CD8-positive, alpha-beta memory T cell (primary cell): Measurements from ENCODE around the gene GABRA6. TPM values are rescaled to one million over a fixed set of nuclear protein-coding genes. Genes with fewer than 3 reads are reported as not detected.
"Not testable (repeated sequence)": the region's sequence is repeated elsewhere in the genome, so short reads cannot be mapped to it uniquely, and the experiment has no call there.

Source experiments
- CTCF ChIA-PET: fragments of 350-600 bp; sonication (Branson Sonifier 250); formaldehyde crosslinking; loops from one replicate; lab custom pipeline; 2021; ENCODE audit warnings: antibody characterized with exemption; lab: Charles Lee
- POLR2A ChIA-PET: fragments of 350-600 bp; sonication (Branson Sonifier 250); formaldehyde crosslinking; loops from one replicate; lab custom pipeline; 2021; ENCODE audit warnings: antibody characterized with exemption; lab: Charles Lee
- DNase-seq, 5 donors: peaks; one replicate each; pipeline versions ENCODE4 v3.0.0 to v3.0.0-alpha.2; 2020 to 2022; ENCODE audit warnings: mixed read lengths in 1 of 5
- H3K27ac ChIP-seq: one replicate; pipeline ENCODE4 v1.7.0; 2013; ENCODE audit warnings: low read depth, mild to moderate bottlenecking, low read length, moderate library complexity
- H3K27me3 ChIP-seq: 2 replicates; pipeline ENCODE4 v1.7.0; 2013; ENCODE audit warnings: low read length, mild to moderate bottlenecking; ENCODE audit not compliant: insufficient read depth, poor library complexity, severe bottlenecking
- H3K36me3 ChIP-seq: 2 replicates; pipeline ENCODE4 v1.7.0; 2013; ENCODE audit warnings: mild to moderate bottlenecking, low read length, moderate library complexity; ENCODE audit not compliant: insufficient read depth
- H3K4me1 ChIP-seq: 2 replicates; pipeline ENCODE4 v1.7.0; 2013; ENCODE audit warnings: mild to moderate bottlenecking, low read length, moderate library complexity; ENCODE audit not compliant: insufficient read depth
- H3K4me3 ChIP-seq: 2 replicates; pipeline ENCODE4 v1.7.0; 2013; ENCODE audit warnings: mild to moderate bottlenecking, low read length
- H3K9me3 ChIP-seq: 2 replicates; pipeline ENCODE4 v1.7.0; 2013; ENCODE audit warnings: mild to moderate bottlenecking, low read length
- H3K27ac Mint-ChIP-seq, 8 donors: one replicate each; pipeline ENCODE4 v1.8.0; 2020 to 2021; ENCODE audit warnings: mixed read lengths in 8 of 8, mild to moderate bottlenecking in 6 of 8, inconsistent platforms in 3 of 8, moderate library complexity in 3 of 8
- H3K27me3 Mint-ChIP-seq, 2 donors: one replicate each; pipeline ENCODE4 v1.8.0; 2020 to 2021; ENCODE audit warnings: mixed read lengths in 2 of 2, mild to moderate bottlenecking in 1 of 2, moderate library complexity in 1 of 2
- H3K36me3 Mint-ChIP-seq, 3 donors: one replicate each; pipeline ENCODE4 v1.8.0; 2020 to 2021; ENCODE audit warnings: mixed read lengths in 3 of 3, inconsistent platforms in 1 of 3, mild to moderate bottlenecking in 1 of 3
- H3K4me1 Mint-ChIP-seq, 3 donors: one replicate each; pipeline ENCODE4 v1.8.0; 2020 to 2021; ENCODE audit warnings: mixed read lengths in 3 of 3, inconsistent platforms in 1 of 3, mild to moderate bottlenecking in 1 of 3
- H3K4me3 Mint-ChIP-seq, 7 donors: one replicate each; pipeline ENCODE4 v1.8.0; 2020 to 2021; ENCODE audit warnings: mixed read lengths in 7 of 7, mild to moderate bottlenecking in 6 of 7, moderate library complexity in 4 of 7, inconsistent platforms in 2 of 7
- H3K9me3 Mint-ChIP-seq, 5 donors: one replicate each; pipeline ENCODE4 v1.8.0; 2020 to 2022; ENCODE audit warnings: mixed read lengths in 5 of 5, mild to moderate bottlenecking in 3 of 5, moderate library complexity in 2 of 5, inconsistent platforms in 1 of 5
- polyA plus RNA-seq: library from polyadenylated mRNA; unstranded; fragments of 300-500 nt; fragmentation: Illumina TruSeq; gene quantifications from one replicate; pipeline ENCODE4 v1.2.3, GENCODE V29; 2021
- total RNA-seq, 2 experiments: library from RNA; stranded (reverse); gene quantifications; one replicate each; pipeline ENCODE4 v1.2.3, GENCODE V29; 2021

Gene GABRA6
- total RNA-seq: not detected
- not detected for polyA plus RNA-seq

DNA sequence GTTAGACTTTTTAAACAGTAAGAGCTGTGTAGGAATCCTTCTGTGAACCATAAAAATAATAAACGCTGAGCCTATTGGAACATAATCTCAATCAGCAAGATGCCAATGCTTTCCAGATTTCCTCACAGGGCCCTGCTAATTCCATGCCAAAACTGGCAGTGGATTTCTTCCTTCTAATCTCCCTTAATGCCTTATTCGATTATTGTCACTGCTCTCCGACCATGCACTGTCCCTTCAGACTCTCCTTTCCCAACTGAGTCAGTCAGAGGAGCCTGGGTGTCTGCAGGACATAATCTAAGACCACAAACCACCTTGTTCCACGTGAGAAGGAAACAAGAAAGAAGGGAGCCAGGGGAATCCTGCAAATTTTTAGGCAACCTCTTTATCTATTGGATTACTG lies at the start of gene GABRA6:
Gene GABRA6 (plus strand): TSS at position 261 of the 400 bp plus-strand sequence. CDS start 269 bp downstream, outside the sequence.
- no peak within 1 kb of the TSS for H3K27ac Mint-ChIP-seq
- H3K4me3 Mint-ChIP-seq: no peak within 1 kb of the TSS
- DNase-seq: no peak
- H3K9me3 Mint-ChIP-seq: peaks cover 0 to 27% (median 5%) of the 10 kb centered on the region in 5 donors
- H3K4me3 ChIP-seq: no peak within 1 kb of the TSS
- H3K27me3 ChIP-seq: no peaks in the 10 kb centered on the region
- ChIA-PET POLR2A (no interaction called here), CTCF (no interaction called here)
- H3K27ac ChIP-seq: no peak within 1 kb of the TSS
- H3K4me1 ChIP-seq: no peaks in the 10 kb centered on the region
- no peaks in the 10 kb centered on the region for H3K27me3 Mint-ChIP-seq
- H3K4me1 Mint-ChIP-seq: no peaks in the 10 kb centered on the region
- H3K9me3 ChIP-seq: no peaks in the 10 kb centered on the region
- no peaks in the 10 kb centered on the region for H3K36me3 Mint-ChIP-seq
- H3K36me3 ChIP-seq: no peaks in the 10 kb centered on the region

DNA sequence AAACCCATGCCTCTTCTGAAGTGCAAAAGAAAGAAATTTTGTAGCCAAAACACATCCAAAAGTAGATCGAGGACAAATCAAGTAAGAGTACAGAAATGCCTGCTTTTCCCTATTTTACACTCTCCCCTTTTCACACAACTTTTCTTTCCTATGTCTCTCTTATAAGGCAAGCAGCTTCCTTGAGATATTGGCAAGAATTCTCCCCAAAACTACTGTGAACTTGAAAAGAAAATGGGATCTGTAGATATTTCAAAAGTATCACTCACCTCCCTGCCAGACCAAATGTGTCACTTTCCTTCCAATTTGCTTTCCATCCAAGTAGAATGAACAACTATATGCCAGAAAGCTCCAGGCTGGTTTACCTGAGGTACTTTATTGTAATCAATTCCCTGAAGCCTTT lies 47.9 kb upstream of the GABRA6 start:
- Mint-ChIP-seq H3K9me3 (peaks cover 0 to 20% (median 5%) of the 10 kb centered on the region in 5 donors), H3K4me3 (no peak overlapping the region), H3K36me3 (no peaks in the 10 kb centered on the region), H3K27me3 (no peaks in the 10 kb centered on the region), H3K4me1 (no peaks in the 10 kb centered on the region), H3K27ac (no peak overlapping the region)
- no peaks in the 10 kb centered on the region for H3K4me1 ChIP-seq
- H3K9me3 ChIP-seq: no peaks in the 10 kb centered on the region
- ChIA-PET POLR2A (no interaction called here), CTCF (no interaction called here)
- no peak overlapping the region for H3K4me3 ChIP-seq
- H3K27me3 ChIP-seq: no peaks in the 10 kb centered on the region
- H3K27ac ChIP-seq: no peak overlapping the region
- H3K36me3 ChIP-seq: no peaks in the 10 kb centered on the region
- DNase-seq: no peak

DNA sequence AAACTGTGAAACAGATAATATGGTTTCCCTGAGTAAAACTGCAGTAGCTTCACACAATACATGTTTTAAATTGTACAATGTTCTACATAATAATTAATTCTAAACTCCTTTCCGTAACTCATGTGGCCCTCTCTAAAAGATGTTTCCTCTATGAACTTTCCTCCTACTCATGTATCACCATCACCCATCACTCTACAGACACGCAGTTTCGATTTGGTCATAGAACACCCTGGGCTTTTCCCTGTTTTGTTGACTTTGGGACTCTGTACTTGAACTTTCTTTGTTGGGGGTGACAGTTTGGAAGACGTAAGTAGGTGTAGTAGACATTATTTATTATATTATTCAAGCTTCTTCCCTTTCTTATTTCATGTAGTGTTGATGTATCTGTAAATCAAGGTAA lies 44.1 kb upstream of the GABRA6 start:
- DNase-seq: no peak
- POLR2A ChIA-PET: no interaction called here
- Histone ChIP-seq H3K36me3 (no peaks in the 10 kb centered on the region), H3K27ac (no peak overlapping the region), H3K4me3 (no peak overlapping the region), H3K9me3 (no peaks in the 10 kb centered on the region), H3K4me1 (no peaks in the 10 kb centered on the region), H3K27me3 (no peaks in the 10 kb centered on the region)
- no peaks in the 10 kb centered on the region for H3K4me1 Mint-ChIP-seq
- H3K4me3 Mint-ChIP-seq: no peak overlapping the region
- H3K27ac Mint-ChIP-seq: no peak overlapping the region
- H3K27me3 Mint-ChIP-seq: no peaks in the 10 kb centered on the region
- no peaks in the 10 kb centered on the region for H3K36me3 Mint-ChIP-seq
- peaks cover 0 to 14% (median 2%) of the 10 kb centered on the region in 5 donors for H3K9me3 Mint-ChIP-seq
- CTCF ChIA-PET: no interaction called here

DNA sequence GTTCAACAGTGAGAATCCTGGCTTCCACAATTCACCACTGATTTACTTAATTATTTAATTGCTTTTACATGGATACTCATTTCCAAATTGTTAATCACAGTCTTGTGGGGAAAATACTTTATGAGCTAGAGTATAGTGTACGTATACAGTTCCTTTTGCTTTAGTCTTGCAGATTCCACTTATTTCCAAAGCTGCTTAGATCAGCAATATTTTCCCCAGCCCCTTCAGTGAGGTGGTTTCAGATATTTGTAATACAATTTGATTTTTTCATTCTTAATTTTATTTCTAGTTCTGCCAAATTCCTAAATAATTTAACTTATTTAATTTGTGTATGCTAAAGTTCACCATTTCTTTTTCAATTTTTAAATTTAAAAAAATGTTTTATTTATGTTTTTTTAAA lies 40.3 kb upstream of the GABRA6 start:
- Histone ChIP-seq H3K27me3 (no peaks in the 10 kb centered on the region), H3K36me3 (no peaks in the 10 kb centered on the region), H3K4me3 (no peak overlapping the region), H3K9me3 (no peaks in the 10 kb centered on the region), H3K27ac (no peak overlapping the region), H3K4me1 (no peaks in the 10 kb centered on the region)
- ChIA-PET CTCF (no interaction called here), POLR2A (no interaction called here)
- no peak overlapping the region for H3K4me3 Mint-ChIP-seq
- no peak for DNase-seq
- H3K4me1 Mint-ChIP-seq: no peaks in the 10 kb centered on the region
- peaks cover 3 to 18% (median 6%) of the 10 kb centered on the region in 5 donors for H3K9me3 Mint-ChIP-seq
- no peaks in the 10 kb centered on the region for H3K27me3 Mint-ChIP-seq
- H3K27ac Mint-ChIP-seq: no peak overlapping the region
- H3K36me3 Mint-ChIP-seq: no peaks in the 10 kb centered on the region

DNA sequence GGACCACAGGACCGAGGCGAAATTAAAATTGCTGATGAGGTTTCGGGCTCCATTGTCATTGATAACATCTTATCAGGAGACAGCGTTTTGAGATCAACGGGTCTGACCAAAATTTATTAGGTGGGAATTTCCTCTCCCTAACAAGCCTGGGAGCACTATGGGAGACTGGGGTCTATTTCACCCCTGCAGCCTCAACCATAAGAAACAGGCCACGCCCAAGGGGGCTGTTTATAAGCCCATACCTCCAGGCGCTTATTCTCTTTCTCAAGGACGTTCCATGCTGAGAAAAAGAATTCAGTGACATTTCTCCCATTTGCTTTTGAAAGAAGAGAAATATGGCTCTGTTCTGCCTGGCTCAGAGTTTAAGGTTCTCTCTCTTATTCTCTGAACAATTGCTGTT lies 33.6 kb upstream of the GABRA6 start:
- CTCF ChIA-PET, H3K27ac Mint-ChIP-seq, DNase-seq, POLR2A ChIA-PET, H3K27me3 ChIP-seq, H3K27me3 Mint-ChIP-seq, H3K36me3 ChIP-seq, H3K4me1 ChIP-seq, H3K4me3 ChIP-seq, H3K9me3 ChIP-seq, H3K36me3 Mint-ChIP-seq, H3K4me1 Mint-ChIP-seq, H3K4me3 Mint-ChIP-seq, H3K27ac ChIP-seq: not testable (repeated sequence)
- H3K9me3 Mint-ChIP-seq: peaks cover 9 to 41% (median 19%) of the 10 kb centered on the region in 5 donors

DNA sequence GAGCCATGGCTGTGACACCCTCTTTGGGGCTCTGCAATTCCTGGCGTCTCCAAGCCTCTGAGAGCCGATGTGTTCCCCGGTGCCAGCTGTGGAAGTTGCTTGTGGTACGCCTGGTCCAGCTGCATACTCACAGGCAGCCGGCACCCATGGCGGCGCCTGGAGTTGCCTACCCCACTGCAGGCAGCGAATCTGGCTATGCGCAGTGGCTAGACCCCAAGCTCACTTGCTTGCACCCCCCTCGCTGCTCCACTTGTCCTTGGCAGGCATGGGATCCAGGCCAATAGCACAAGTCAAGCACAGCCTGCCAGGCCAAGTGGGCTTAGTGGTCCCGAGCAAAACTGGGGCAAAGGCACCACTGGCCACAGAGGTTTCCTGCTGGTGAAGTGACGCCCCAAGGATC lies 24.7 kb upstream of the GABRA6 start:
- H3K27ac Mint-ChIP-seq: no peak overlapping the region
- H3K4me3 ChIP-seq: no peak overlapping the region
- no peaks in the 10 kb centered on the region for H3K4me1 Mint-ChIP-seq
- ChIA-PET CTCF (no interaction called here), POLR2A (no interaction called here)
- DNase-seq: peak in 1 of 5 donors; percentile 30
- H3K4me3 Mint-ChIP-seq: no peak overlapping the region
- no peaks in the 10 kb centered on the region for H3K4me1 ChIP-seq
- no peaks in the 10 kb centered on the region for H3K9me3 ChIP-seq
- H3K27me3 ChIP-seq: no peaks in the 10 kb centered on the region
- H3K27me3 Mint-ChIP-seq: no peaks in the 10 kb centered on the region
- peaks cover 0 to 19% (median 8%) of the 10 kb centered on the region in 5 donors for H3K9me3 Mint-ChIP-seq
- H3K27ac ChIP-seq: no peak overlapping the region
- no peaks in the 10 kb centered on the region for H3K36me3 ChIP-seq
- H3K36me3 Mint-ChIP-seq: no peaks in the 10 kb centered on the region

DNA sequence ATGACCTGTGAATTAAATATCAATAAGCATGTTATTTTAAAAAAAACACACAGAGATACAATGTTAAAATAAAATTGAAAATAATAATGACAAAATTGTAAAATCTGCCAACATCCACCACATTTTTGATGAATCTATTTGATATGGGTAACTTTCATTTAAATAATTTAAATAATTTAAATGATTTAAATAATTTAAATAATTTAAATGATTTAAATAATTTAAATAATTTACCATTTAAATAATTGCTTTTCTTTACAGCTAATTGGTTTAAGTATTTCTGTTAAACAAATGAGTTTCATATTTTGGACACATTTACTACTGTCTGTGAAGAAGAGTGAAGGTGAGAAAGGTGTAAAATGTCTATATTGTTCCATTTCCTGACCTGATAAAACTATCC lies 22.1 kb upstream of the GABRA6 start:
- H3K9me3 Mint-ChIP-seq: peaks cover 0 to 12% (median 11%) of the 10 kb centered on the region in 5 donors
- H3K27me3 ChIP-seq: no peaks in the 10 kb centered on the region
- no peak for DNase-seq
- H3K27ac ChIP-seq: no peak overlapping the region
- H3K4me3 Mint-ChIP-seq: no peak overlapping the region
- no peaks in the 10 kb centered on the region for H3K4me1 Mint-ChIP-seq
- no peak overlapping the region for H3K4me3 ChIP-seq
- ChIA-PET POLR2A (no interaction called here), CTCF (no interaction called here)
- no peaks in the 10 kb centered on the region for H3K36me3 Mint-ChIP-seq
- no peaks in the 10 kb centered on the region for H3K9me3 ChIP-seq
- no peaks in the 10 kb centered on the region for H3K4me1 ChIP-seq
- H3K27ac Mint-ChIP-seq: no peak overlapping the region
- H3K27me3 Mint-ChIP-seq: no peaks in the 10 kb centered on the region
- H3K36me3 ChIP-seq: no peaks in the 10 kb centered on the region

DNA sequence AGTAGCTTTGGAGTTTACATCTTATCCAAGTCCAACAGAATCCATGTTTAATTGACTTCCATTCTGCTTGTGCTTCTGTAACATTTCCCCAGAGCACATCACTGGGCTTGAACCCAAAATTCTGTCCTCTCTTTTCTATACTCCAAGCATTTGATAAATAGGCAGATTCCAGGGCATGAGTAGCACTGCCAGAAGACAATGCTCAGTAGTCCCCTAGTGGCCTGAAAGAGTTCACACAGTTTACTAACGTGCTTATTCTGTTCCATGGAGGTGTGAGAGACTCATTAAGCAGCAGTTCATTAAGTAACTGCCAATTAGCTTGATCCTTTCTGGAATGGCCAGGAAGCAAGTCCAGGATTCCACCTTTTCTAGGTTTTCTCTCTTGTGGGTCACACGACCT lies 9.4 kb upstream of the GABRA6 start:
- Mint-ChIP-seq H3K4me1 (no peaks in the 10 kb centered on the region), H3K27ac (no peak overlapping the region), H3K4me3 (no peak overlapping the region), H3K9me3 (peaks cover 0 to 14% (median 3%) of the 10 kb centered on the region in 5 donors), H3K36me3 (no peaks in the 10 kb centered on the region), H3K27me3 (no peaks in the 10 kb centered on the region)
- ChIA-PET POLR2A (no interaction called here), CTCF (no interaction called here)
- H3K27me3 ChIP-seq: no peaks in the 10 kb centered on the region
- no peaks in the 10 kb centered on the region for H3K4me1 ChIP-seq
- no peaks in the 10 kb centered on the region for H3K36me3 ChIP-seq
- H3K4me3 ChIP-seq: no peak overlapping the region
- H3K9me3 ChIP-seq: no peaks in the 10 kb centered on the region
- DNase-seq: no peak
- no peak overlapping the region for H3K27ac ChIP-seq

DNA sequence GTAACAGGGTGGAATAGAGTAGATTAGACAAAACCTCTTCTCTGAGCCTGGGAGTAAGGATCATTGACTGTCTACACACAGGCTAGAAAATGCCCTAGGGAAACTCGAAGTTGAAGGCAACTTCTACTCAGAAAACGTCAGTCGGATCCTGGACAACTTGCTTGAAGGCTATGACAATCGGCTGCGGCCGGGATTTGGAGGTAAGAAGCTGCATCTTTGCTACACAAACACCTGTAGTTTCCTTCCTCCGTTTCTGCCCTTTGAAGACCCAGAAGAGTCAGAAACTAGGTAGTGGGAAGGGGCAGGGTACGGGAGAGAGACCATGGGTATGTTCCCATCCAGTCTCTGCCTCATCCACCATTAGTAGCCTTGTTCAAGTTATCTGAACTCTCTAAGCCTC lies 628 bp downstream of the GABRA6 start:
- Histone ChIP-seq H3K36me3 (no peaks in the 10 kb centered on the region), H3K4me1 (no peaks in the 10 kb centered on the region), H3K9me3 (no peaks in the 10 kb centered on the region), H3K27ac (no peak overlapping the region), H3K4me3 (no peak overlapping the region), H3K27me3 (no peaks in the 10 kb centered on the region)
- H3K4me3 Mint-ChIP-seq: no peak overlapping the region
- H3K27me3 Mint-ChIP-seq: no peaks in the 10 kb centered on the region
- ChIA-PET POLR2A (no interaction called here), CTCF (no interaction called here)
- H3K27ac Mint-ChIP-seq: no peak overlapping the region
- DNase-seq: no peak
- no peaks in the 10 kb centered on the region for H3K36me3 Mint-ChIP-seq
- H3K4me1 Mint-ChIP-seq: no peaks in the 10 kb centered on the region
- peaks cover 0 to 27% (median 5%) of the 10 kb centered on the region in 5 donors for H3K9me3 Mint-ChIP-seq
